Dermis blood vessel endothelial cell (primary cell): ENCODE data around the gene CILP2. TPM values are rescaled to one million over a fixed set of nuclear protein-coding genes. Genes with fewer than 3 reads are reported as not detected.

ENCODE experiments used
- DNase-seq: peaks from one replicate; pipeline ENCODE4 v3.0.0; 2010
- total RNA-seq: library from RNA; depleted of rRNA; stranded (reverse); fragments of >200 nt; gene quantifications from 2 replicates; pipeline ENCODE4 v1.2.3, GENCODE V29; 2014

Gene CILP2
- total RNA-seq, 1 donor from 2014 or later, result 0.17 TPM

- no peak for DNase-seq
Measured at GRCh38 chr19:19570571-19570970, 32.5 kb downstream of the CILP2 start.

GRCh38 chr19:19571071-19571786 lies 33.2 kb downstream of the CILP2 start:
- DNase-seq, result no peak

GRCh38 chr19:19575411-19575810 lies 37.3 kb downstream of the CILP2 start:
- DNase-seq, result no peak

- no peak for DNase-seq
Measured at GRCh38 chr19:19578252-19578651, 40.2 kb downstream of the CILP2 start.

GRCh38 chr19:19579533-19580361 lies 41.7 kb downstream of the CILP2 start:
- DNase-seq, result no peak

- no peak for DNase-seq
Measured at GRCh38 chr19:19580418-19580817, 42.4 kb downstream of the CILP2 start.

- DNase-seq, result no peak
Measured at GRCh38 chr19:19581391-19581790, 43.3 kb downstream of the CILP2 start.

- no peak for DNase-seq
Measured at GRCh38 chr19:19582471-19582870, 44.4 kb downstream of the CILP2 start.

- no peak for DNase-seq
Measured at GRCh38 chr19:19584356-19584755, 46.3 kb downstream of the CILP2 start.

- DNase-seq, result no peak
Measured at GRCh38 chr19:19587771-19588170, 49.7 kb downstream of the CILP2 start.

- DNase-seq, result no peak
Measured at GRCh38 chr19:19588546-19588945, 50.5 kb downstream of the CILP2 start.

- DNase-seq, result no peak
Measured at GRCh38 chr19:19591133-19591825, 53.2 kb downstream of the CILP2 start.

- no peak for DNase-seq
Measured at GRCh38 chr19:19592690-19593089, 54.6 kb downstream of the CILP2 start.

- no peak for DNase-seq
Measured at GRCh38 chr19:19594381-19594780, 56.3 kb downstream of the CILP2 start.

GRCh38 chr19:19595171-19595701 lies 57.2 kb downstream of the CILP2 start:
- no peak for DNase-seq

Other genes starting within 250 kb of the CILP2 start
- 20.1 and 26.7 TPM in 2 replicates for gene SUGP1, start 217.8 kb upstream of the CILP2 start, total RNA-seq
- 40.8 and 42.4 TPM in 2 replicates for gene MAU2, start 217.4 kb upstream of the CILP2 start, total RNA-seq
- 47.0 and 104 TPM in 2 replicates for gene GATAD2A, start 132.6 kb upstream of the CILP2 start, total RNA-seq
- gene TSSK6, start 22.7 kb upstream of the CILP2 start, total RNA-seq, result 0.68 and 1.4 TPM in 2 replicates
- 95.3 and 191 TPM in 2 replicates for gene NDUFA13, start 22.0 kb upstream of the CILP2 start, total RNA-seq
- 0.14 and 0.17 TPM in 2 replicates for gene YJEFN3, start 9.4 kb upstream of the CILP2 start, total RNA-seq
- gene PBX4, start 80.4 kb downstream of the CILP2 start, total RNA-seq, result 0.05 TPM in 1 of 2 replicates, not detected in the other
- 0.42 and 1.0 TPM in 2 replicates for gene LPAR2, start 90.0 kb downstream of the CILP2 start, total RNA-seq
- gene GMIP, start 105.4 kb downstream of the CILP2 start, total RNA-seq, result 6.5 and 12.6 TPM in 2 replicates
- gene ATP13A1, start 125.4 kb downstream of the CILP2 start, total RNA-seq, result 36.8 and 188 TPM in 2 replicates
- gene ZNF101, start 130.6 kb downstream of the CILP2 start, total RNA-seq, result 15.9 and 20.4 TPM in 2 replicates
- 6.0 and 8.2 TPM in 2 replicates for gene ZNF14, start 194.8 kb downstream of the CILP2 start, total RNA-seq